NCI-H1092 (cell line): ENCODE measurements around the gene CARMIL1.
"Not testable (repeated sequence)": the region's sequence is repeated elsewhere in the genome, so short reads cannot be mapped to it uniquely, and the experiment has no call there.

Experiments used
- DNase-seq: peaks from one replicate; lab custom pipeline; 2025; lab: John Stamatoyannopoulos, UW

Gene CARMIL1

DNA sequence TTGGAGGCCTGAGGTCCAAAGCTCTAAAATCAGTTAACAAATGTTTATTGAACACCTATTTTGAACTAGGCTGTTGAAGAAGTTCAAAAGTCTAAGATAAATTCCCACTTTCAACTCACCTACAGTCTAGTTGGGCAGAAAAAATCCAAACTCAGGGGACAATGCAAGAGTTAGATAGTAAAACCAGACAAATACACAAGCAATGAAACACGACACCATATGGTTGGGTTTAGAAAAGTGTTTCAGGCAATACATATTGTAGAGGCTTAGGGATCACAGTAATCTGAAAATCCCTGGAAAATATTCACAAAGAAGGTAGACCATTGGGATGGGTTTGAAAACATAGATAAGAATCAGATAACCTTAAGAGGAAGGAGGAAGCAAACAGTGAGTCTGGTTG lies 1.3 kb upstream of the CARMIL1 start:
- DNase-seq: no peak

DNA sequence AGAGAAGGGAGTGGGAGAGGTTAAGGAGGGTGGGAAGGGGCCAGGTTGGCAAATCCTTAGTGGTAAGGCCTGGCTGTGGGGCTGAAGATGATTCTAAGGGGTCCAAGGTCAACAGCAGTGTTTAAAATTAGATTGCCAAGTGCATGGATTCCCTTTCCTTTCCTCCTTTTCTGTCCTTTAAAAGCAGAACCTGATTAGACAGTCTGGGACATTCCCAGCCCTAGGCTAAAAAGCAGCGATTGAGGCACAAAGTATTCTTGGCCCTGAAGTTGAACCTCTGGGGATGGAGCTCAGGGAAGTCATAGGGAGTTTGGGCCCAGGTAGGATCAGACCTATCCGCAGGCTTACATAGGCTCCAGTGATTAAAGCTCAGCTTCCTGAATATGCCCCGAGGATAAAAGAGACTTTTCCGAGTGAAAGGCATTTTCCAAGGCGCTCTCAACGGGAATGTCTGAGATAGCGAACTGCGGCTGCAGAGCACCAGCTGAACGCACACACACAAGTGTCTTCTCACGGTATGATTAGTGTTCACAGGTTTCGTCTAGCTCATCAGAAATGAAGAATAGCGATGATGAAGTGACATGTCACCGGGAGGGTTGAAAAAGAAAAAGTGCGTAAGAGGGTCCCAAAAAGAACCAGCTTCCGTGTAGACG lies 787 bp upstream of the CARMIL1 start:
- no peak for DNase-seq

DNA sequence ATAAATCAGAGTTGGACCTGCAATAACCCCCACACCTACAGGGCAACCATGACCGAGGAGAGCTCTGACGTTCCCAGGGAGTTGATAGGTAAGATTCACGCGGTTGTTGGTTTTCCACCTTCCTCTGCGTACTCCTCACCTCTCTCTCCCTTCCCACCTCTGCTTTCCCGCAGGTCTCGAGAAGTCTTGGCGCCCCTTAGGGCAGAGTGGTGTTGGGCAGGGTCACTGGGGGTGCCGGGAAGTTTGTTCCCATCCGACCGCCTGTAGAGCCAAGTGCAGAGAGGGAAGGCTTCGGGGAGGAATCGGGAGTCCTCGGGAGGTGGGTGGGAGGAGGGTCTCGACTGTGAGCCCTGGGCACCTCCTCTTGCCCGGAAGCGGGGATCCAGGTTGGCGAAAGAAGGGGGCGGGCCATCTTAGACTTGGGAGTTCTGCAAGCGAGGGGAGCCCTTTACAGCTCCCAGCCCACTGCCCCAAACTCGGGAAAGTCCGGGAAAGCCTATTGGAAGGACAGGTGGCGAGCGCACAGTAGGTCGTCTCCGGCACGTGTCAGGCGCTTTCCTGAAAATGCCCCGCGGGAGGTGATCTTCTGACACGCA lies 672 bp downstream of the CARMIL1 start:
- DNase-seq: no peak

DNA sequence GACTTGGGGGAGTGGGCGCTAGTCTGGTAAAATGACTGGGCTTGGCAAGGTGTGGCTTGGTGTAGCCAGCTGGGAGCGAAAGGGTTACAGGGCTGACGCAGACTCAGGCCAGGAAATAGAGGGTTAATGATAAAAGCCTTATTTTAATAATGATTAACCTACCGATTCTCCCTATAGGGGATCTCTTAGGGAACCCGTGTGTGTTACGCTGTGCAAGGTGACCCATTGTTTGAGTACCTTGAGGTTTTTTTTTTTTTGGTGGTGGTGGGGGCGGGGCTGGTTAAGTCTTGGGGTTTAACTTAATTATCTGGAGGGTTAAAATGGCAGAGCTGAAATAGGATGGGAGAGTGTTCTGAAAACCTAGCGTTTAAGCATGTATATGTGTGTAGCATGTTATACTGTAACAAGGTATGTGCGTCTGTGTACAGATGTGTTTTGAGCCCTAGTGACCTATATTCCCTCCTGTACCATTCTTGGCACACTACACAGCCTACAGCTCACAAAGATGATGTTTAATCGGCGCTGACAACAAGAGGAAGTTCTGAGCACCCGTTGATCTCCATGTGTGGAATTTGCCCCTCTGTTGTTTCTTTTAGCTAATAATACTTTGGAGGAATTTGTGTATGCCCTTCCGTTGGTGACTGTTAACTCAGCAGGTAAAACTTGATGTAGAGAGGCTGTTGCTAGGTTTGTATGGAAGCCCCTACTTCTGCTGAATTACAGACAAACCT lies 1.3 kb downstream of the CARMIL1 start:
- DNase-seq: no peak

DNA sequence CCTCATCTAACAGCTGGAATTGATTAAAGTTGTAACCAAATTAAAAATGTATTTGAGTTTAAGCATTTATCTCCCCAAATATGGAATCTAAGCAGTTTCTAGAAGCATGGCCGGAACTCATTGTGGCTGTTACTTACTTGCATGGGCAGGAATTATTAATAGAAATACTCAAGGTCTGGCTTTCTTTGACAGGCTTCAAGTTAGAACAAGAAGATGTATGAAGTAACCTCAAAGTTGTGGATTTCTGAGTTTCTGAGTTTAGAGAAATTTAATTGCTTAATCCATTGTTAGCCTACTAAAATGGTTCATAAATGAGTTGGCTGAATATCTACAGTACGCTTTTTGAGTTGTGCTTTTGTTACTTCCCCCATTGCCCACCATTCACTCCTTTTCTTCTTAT lies 7.7 kb downstream of the CARMIL1 start:
- no peak for DNase-seq

DNA sequence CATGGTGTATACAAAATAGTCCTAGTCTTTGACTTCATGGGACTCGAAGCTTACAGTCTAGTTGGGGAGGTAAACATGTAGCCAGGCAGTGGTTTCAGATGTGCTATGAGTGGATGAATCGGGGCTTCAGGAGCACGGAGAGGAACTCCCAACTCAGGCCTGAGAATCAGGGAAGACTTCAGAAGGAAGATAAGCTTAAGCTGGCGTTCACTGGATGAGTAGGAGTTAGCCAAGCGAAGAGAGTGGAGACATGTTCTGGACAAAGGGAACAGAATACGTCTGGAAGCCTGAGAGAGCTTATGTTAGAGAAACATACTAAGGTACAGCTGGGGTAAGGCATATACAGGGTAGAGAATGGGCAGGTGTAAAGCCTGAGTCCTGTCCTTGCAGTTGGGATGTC lies 8.8 kb downstream of the CARMIL1 start:
- no peak for DNase-seq

DNA sequence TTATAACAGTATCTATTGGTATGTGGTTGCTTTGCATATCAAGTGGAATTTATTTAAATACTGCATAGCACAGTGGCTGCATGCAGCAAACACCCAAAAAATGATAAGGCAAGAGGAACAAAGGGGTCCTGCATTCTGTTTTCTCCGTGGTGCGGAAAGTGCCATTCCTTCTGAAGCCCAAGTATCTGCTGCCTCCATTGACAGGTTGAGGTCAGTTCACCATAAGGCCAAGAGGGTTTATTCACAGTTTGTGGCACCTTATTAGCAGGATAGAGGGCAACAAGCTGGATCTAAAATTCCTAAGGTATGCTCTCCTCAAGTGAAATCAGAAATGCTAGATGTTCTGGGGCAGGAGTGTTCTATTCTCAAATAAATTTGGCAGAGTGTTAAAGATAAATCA lies 9.3 kb downstream of the CARMIL1 start:
- DNase-seq: no peak

DNA sequence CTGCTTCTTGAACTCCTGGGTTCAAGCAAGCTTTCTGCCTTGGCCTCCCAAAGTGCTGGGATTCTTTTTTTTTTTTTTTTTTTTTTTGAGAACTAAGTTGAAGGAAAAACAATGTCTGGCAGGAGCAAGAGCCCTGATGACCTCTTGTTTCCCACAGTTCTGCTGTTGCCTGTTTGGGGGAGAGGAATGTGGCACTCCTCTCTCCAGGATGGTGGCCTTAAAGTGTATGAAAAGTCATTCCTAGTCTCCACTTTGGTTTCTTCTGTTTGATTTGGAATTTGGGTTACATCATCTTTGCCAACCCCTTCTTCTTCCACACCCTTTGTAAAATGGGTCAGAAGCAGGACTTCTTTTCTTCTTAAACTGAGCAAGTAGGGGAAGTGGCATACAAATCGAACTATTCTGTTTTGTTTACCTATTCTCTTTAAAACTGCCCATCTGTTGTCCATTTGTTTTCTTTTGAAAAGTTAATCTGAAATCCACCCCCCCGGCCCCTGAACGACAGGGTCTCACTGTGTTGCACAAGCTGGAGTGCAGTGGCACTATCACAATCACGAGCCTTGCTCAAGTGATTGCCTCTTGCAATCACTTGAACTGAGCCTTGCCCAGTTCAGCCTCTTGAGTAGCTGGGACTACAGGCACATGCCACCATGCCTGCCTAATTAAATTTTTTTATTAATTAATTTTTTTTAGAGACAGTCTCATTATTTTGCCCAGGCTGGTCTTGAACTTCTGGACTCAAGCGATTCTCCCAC lies 11.3 kb downstream of the CARMIL1 start:
- no peak for DNase-seq

DNA sequence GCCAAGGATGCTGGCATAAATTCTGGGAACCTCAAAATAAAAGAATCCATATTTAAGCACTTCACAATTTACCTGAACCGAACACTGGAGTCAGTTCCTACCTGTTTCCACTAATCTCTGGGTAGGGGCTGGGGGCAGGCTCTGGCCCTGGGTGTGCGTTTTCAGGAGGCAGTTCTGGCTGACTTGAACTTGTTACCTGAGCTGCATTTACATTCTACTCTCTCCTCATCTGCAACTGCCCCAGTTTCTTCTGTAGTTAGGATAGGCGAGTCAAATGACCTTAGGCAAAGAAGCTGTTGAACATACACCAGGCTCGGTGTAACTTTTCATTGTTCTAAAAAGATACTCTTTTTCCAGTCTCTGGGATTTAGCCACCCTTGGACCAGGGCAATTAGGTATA lies 13.2 kb downstream of the CARMIL1 start:
- no peak for DNase-seq

DNA sequence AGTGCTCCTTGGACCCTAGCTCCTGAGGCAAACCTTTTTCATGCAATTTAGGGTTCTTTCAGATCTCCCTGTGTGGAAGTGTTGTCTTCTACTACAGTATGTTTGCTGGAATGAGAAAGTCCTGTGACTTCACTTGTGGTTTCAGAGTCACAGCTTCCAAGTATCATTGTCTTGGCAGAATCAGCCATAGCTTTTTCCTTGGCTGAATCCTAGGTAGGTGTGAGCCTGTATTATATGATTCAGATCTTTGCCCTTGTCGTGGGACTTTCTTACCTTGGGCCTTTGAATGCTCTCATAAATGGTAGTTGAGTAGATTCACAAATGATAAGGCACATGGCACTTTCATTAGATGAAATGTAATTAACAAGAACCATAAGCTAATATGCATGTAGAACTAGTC lies 16.5 kb downstream of the CARMIL1 start:
- DNase-seq: no peak

DNA sequence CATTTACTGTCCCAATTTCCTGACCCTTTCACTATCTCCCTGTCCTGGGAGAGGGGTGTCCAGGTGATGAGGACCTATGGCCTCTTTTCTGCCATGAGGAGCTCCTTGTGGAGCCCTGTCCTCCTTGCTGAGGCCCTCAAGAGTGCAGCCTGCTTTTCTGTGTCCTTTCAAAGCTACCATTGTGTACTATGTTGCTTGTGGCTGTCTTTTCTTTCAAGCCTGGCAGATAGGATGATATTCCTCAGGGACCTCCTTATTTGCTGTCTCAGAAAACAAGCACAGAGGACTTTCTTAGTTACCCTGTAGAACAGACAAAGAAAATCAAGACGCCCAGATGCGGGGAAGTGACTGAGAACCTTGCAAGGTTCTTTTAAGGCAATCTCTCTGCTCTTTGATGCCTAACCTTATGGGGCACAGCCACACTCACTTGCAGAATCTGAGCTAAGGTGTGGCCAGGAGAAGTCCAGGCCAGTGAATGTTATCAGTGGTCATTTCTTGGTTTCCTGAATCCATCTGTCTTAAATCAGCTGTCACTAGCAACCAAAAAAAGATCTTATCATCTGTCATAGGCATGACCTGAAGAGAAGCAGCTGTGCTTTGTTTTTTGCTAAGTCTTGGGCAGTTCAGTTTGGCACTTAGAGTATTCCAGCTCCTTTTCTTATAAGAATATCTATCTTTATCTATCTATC lies 17.2 kb downstream of the CARMIL1 start:
- no peak for DNase-seq

DNA sequence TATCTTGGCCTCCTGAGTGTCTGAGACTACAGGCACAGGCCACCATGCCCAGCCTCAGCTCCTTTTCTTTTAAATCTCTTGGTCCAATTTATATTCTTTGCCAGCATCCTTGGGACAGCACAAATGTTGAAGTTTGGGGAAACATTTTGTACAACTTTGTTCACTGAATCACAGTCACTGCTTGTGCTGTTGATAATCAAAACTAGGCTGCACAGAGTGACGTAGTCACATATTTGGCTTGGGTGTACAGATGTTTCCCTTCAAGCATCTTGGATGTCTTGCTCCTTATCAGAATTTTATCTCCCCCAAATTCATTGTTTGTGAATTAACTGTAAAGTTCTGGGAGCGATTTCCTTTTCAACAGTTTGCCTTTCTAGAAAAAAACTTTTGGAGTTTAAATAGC lies 17.9 kb downstream of the CARMIL1 start:
- no peak for DNase-seq

DNA sequence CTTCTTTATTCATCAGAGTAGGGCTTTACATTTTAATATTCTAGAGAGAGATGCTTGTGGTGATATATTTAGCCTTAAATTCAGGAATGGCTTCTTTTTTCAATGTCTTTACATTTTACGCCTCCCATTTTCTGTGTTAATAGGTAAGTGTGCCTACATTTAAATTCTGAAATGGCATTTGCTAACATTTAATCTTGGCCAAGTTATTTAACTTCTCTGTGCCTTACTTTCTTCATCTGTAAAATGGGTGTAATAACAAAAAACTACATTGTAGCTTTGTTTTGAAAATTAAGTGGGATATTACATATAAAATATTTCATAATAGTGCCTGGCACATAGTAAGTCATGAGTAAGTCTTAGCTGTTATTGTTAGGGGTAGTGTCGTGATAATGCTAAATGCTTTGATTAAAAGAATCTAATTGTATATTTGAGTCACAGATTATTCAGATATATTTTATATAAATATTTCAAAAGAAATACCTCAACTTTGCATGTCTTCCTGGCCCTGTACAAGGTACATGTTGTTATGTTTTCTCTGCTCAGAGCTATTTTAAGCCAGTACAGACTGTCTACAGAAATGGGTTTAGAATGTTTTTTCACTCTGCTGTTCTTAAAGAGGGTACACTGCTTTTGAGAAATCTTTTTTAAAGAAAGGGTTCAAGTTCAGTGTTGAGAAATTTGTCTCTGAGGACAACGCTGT lies 18.8 kb downstream of the CARMIL1 start:
- DNase-seq: no peak

DNA sequence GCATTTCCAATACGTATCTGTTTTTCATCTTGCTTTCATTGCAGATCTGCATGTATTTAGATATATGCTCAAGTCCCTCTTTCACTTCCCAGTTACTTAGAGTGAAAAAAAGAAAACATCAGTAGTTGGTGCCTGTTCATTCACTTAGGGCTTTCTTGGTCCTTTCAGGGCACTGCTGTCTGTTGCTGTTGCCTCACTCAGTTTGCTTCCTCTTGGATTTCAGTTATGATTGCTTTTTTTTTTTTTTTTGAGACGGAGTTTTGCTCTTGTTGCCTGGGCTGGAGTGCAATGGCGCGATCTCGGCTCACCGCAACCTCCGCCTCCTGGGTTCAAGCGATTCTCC lies 19.3 kb downstream of the CARMIL1 start:
- DNase-seq: not testable (repeated sequence)

DNA sequence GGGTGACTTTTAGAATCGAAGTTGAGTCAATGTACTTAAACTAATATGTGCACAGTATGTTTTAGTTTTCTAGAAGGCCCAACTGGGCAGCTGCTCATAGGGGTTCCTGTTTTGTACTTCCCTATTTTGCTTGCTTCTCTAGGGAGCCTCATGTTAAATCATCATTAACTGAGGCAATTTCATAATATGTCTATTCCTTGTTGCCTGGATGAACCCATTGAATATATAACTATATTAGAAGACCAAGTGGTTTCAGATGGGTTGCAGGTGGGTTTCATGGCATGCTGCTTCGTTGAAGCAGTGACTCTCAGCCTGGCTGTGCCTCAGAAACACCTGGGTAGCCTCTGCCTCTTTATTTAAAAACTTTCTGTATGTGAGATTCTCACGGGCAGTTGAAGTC lies 22.2 kb downstream of the CARMIL1 start:
- no peak for DNase-seq

DNA sequence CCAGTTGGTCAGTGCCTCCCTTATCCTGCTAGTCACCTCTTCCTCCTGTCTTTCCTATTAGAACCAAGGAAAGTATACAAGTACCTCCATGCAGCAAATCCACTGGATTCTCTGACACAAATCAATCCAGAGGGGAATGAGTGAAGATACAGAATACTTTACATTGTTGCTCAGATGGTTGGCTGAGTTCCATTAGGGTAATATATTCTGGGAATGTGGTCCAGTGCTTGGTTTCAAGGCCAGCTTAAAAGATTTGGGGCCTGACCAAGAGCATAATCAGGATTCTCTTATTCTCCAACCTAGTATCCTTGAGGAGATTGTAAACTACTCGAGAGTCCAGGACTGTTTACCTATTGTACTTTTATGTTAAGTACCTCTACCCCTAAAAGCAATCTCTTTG lies 23.0 kb downstream of the CARMIL1 start:
- no peak for DNase-seq

DNA sequence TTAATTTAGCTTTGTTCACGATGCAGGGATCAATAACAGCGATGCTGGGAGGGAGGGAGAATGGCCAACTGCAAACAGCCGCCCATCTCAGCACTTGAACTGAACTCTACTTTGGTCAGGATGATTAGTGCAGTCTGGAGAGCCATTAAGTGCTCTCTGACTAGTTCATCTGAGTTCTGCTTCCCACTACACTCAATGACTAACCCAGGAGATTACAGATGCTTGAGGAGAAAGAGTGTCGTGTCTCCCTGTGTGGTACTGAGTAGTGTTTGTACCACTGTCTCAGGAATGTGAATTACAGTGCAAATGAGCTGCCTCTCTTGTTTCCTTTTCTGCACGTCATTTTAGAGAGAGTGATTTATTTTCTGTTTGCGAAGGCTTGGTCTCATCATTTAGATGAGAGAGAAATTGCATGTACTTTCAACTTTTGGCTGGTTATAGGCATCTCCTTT lies 23.5 kb downstream of the CARMIL1 start:
- DNase-seq: peak; percentile 31

DNA sequence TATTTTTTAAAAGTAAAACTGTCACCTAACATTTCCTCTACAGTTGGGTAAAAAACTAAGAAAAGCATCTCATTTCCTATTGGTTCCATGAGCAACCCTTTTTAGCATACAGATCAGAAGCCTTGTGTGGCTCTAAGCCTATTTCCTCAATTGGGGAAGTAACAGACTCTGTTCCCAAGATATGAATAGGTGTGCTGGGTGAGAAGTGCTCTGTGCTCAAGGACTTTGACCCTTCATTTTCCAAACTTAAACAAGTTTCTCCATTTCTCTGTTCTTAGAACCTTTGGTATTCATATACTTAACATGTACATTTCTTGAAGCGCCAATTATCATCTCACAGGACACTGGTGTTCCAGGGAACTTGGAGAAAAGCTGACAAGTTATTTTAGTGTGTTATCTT lies 24.1 kb downstream of the CARMIL1 start:
- DNase-seq: no peak

DNA sequence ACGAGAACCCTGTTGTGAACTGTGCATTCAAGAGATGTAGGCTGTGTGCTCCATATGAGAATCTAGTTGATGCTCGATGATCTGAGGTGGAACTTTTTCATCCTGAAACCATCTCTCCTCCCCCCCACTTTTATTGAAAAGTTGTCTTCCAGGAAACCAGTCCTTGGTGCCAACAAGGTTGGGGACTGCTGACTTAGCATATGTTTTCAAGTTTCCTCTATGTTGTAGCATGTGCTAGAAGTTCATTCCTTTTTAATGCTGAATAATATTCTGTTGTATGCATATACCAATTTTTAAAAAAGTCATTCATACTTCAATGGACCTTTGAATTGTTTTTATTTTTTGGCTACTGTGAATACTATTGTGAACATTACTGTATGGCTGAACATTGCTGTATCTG lies 27.2 kb downstream of the CARMIL1 start:
- no peak for DNase-seq

DNA sequence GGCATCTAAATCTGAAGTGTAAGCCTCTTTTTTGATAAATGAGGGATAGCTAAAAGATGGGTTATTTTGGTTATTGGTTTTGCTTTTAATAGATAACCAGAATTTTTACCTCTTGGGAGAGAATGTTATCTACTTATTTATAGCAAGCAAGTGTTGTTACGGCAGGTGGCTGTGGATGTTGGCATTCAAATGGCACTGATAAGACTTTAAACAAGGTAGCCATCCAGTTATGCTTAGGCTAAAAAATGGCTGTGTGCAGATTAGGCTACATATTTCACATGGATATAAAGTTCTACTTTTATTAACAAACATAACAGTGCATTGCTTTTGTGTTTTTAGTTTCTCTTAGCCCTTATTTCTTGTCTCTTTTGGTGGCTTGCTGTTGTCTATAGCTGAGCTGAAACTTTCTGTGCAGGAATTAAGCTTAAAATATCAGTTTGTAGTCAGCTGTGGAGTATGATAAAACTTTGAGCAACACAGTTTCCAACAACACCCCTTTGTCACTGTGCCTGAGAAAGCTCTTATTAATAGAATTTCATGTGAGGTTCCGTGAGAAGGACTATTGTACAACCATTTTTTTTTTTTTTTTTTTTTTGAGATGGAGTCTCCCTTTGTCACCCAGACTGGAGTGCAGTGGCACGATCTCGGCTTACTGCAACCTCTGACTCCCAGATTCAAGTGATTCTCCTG lies 28.8 kb downstream of the CARMIL1 start:
- DNase-seq: no peak

DNA sequence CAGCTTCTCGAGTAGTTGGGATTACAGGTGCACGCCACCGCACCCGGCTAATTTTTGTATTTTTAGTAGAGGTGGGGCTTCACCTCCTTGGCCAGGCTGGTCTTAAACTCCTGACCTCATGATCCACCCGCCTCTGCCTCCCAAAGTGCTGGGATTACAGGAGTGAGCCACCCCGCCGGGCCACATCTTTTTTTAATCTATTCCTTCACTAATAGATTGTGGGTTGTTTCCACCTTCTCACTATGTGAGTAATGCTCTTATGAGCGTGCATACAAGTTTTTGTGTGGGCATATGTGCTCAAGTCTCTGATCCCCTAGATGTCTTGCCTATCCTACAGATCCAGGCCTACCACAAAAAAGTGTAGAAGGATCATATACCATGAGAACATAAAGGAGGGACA lies 30.7 kb downstream of the CARMIL1 start:
- DNase-seq: no peak
